Measurements from ENCODE around the gene HTR5A. TPM values are rescaled to one million over a fixed set of nuclear protein-coding genes. Genes with fewer than 3 reads are reported as not detected.
"Not testable (repeated sequence)": the region's sequence is repeated elsewhere in the genome, so short reads cannot be mapped to it uniquely, and the experiment has no call there.

The HTR5A gene
- total and polyA plus RNA-seq, 2 of the 13 experiments (the other 11 are each of a cell fraction or from before 2014, with no cell fraction given) = not detected

DNA sequence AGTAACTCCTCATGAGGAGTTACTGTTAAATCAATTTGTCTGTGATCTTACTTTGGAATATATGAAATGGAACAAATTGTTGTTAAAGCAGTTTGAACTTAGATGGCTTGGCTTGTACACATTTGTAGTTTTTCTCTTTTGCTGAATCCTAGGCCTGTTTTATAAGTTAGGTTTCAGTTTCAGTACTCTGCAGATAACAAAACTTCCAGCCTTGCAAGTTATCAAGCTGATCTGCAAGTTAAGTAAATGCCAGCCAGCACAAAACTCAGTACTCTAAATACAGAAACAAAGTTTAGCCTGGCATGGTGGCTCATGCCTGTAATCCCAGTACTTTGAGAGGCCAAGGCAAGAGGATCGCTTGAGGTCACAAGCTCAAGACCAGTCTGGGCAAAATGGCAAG, 42.2 kb upstream of the HTR5A start:
- no peak overlapping the region for H3K4me3 ChIP-seq (replicated peaks in 1 of 3; ENCODE audit: insufficient read depth in 1 of 3, low read depth in 2 of 3, low read length in 3 of 3)
- H3K27ac ChIP-seq (ENCODE audit: extremely low read length, insufficient read depth, low read length) = no peak overlapping the region
- 0% methylated on average over 1 of the region's 1 CpG for WGBS (ENCODE audit: low lambda C conversion rate)
- H3K79me2 ChIP-seq (ENCODE audit: insufficient read depth, low read length) = no peaks in the 10 kb centered on the region
- no peaks in the 10 kb centered on the region for H4K20me1 ChIP-seq (ENCODE audit: insufficient read depth, low read length)
- TF ChIP-seq ELF1 (CRISPR knock-in tag; IDR thresholded peaks at IDR 0.05) = no peak
- TF ChIP-seq MBNL3 (CRISPR knock-in tag; conservative IDR thresholded peaks at IDR 0.05) = no peak
- TF ChIP-seq MEIS1 (CRISPR knock-in tag; IDR thresholded peaks at IDR 0.05; ENCODE audit: borderline replicate concordance) = no peak
- no peak overlapping the region for H3K4me2 ChIP-seq (ENCODE audit: low read depth, low read length)
- no peaks in the 10 kb centered on the region for H3K4me1 ChIP-seq (ENCODE audit: insufficient read depth, low read length)
- intact Hi-C loops (cut with micrococcal nuclease; ENCODE audit: unreplicated experiment) = no loop called here
- no peaks in the 10 kb centered on the region for H3K9me3 ChIP-seq (ENCODE audit: low read length)
- ATAC-seq (no peak), FAIRE-seq (no peak), DNase-seq (ENCODE audit: low spot score) (no peak)
- ChIA-PET POLR2A (no interaction called here), CTCF (ENCODE audit: low intra/inter-chr PET ratio, low total read pairs) (no interaction called here)
- no peaks in the 10 kb centered on the region for H3K36me3 ChIP-seq (replicated peaks in 1 of 2; ENCODE audit: control insufficient read depth in 1 of 2, insufficient read depth in 2 of 2, low read length in 2 of 2)
- BruUV-seq (replicated peaks) = no TSS peak
- H2AFZ ChIP-seq (ENCODE audit: low read length) = no peak overlapping the region
- H3K27me3 ChIP-seq (ENCODE audit: control insufficient read depth in 1 of 2, insufficient read depth in 2 of 2, low read length in 2 of 2) = peaks cover 1 to 5% of the 10 kb centered on the region in 2 experiments; a peak in 1 of 5 replicates
- in situ Hi-C loops (cut with HindIII; ENCODE audit: extremely low pct_ligation_motif_present, low pct_unique_long_range_greater_than_20kb) = no loop called here
- H3K9ac ChIP-seq (ENCODE audit: insufficient read depth, low read depth, low read length) = no peak overlapping the region

DNA sequence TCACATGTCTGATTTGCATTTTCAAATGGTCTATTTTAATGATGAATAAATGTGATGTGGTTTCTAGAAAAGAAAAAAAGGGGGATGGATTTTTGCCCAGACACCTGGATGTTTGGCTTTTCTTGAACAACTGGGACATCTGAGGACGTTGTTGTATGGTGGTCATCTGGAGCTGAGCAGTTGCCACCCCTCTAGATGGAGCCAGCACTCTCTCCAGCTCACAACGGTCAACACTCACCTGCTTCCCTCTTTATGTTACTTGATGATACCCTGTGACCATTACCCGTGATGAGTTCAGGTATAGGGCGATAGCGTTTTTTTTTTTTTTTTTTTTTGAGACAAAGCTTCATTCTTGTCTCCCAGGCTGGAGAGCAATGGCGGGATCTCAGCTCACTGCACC, 37.1 kb upstream of the HTR5A start:
- FAIRE-seq (no peak), ATAC-seq (no peak), DNase-seq (ENCODE audit: low spot score) (no peak)
- H3K27ac ChIP-seq (ENCODE audit: extremely low read length, insufficient read depth, low read length) = no peak overlapping the region
- intact Hi-C loops (cut with micrococcal nuclease; ENCODE audit: unreplicated experiment) = no loop called here
- WGBS (ENCODE audit: low lambda C conversion rate) = 17% methylated on average over 6 of the region's 6 CpGs
- H4K20me1 ChIP-seq (ENCODE audit: insufficient read depth, low read length) = no peaks in the 10 kb centered on the region
- H3K9me3 ChIP-seq (ENCODE audit: low read length) = no peaks in the 10 kb centered on the region
- CTCF ChIA-PET (ENCODE audit: low intra/inter-chr PET ratio, low total read pairs) = no interaction called here
- BruUV-seq (replicated peaks) = no TSS peak
- no peak overlapping the region for H3K4me2 ChIP-seq (ENCODE audit: low read depth, low read length)
- H3K9ac ChIP-seq (ENCODE audit: insufficient read depth, low read depth, low read length) = no peak overlapping the region
- H3K4me3 ChIP-seq (replicated peaks in 1 of 3; ENCODE audit: insufficient read depth in 1 of 3, low read depth in 2 of 3, low read length in 3 of 3) = no peak overlapping the region
- POLR2A ChIA-PET = interaction anchor here (0.7 kb wide), 1 partner anchor 15 kb away, joined by 3 read pairs; no protein-coding TSS in a partner anchor
- no peaks in the 10 kb centered on the region for H3K27me3 ChIP-seq (ENCODE audit: control insufficient read depth in 1 of 2, insufficient read depth in 2 of 2, low read length in 2 of 2)
- H3K79me2 ChIP-seq (ENCODE audit: insufficient read depth, low read length) = no peaks in the 10 kb centered on the region
- no peaks in the 10 kb centered on the region for H3K4me1 ChIP-seq (ENCODE audit: insufficient read depth, low read length)
- in situ Hi-C loops (cut with HindIII; ENCODE audit: extremely low pct_ligation_motif_present, low pct_unique_long_range_greater_than_20kb) = no loop called here
- TF ChIP-seq, protein P1, sequence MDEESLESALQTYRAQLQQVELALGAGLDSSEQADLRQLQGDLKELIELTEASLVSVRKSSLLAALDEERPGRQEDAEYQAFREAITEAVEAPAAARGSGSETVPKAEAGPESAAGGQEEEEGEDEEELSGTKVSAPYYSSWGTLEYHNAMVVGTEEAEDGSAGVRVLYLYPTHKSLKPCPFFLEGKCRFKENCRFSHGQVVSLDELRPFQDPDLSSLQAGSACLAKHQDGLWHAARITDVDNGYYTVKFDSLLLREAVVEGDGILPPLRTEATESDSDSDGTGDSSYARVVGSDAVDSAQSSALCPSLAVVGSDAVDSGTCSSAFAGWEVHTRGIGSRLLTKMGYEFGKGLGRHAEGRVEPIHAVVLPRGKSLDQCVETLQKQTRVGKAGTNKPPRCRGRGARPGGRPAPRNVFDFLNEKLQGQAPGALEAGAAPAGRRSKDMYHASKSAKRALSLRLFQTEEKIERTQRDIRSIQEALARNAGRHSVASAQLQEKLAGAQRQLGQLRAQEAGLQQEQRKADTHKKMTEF (CRISPR knock-in tag; IDR thresholded peaks at IDR 0.05) = no peak
- TF ChIP-seq KDM2A (CRISPR knock-in tag; IDR thresholded peaks at IDR 0.05; ENCODE audit: borderline replicate concordance, low read depth) = no peak
- no peak for TF ChIP-seq ERF (CRISPR knock-in tag; IDR thresholded peaks at IDR 0.05)
- TF ChIP-seq ZNF878 (CRISPR knock-in tag; IDR thresholded peaks at IDR 0.05) = no peak
- no peak for TF ChIP-seq ZSCAN25 (CRISPR knock-in tag; IDR thresholded peaks at IDR 0.05)
- TF ChIP-seq CAMTA2 (CRISPR knock-in tag; IDR thresholded peaks at IDR 0.05; ENCODE audit: borderline replicate concordance) = no peak
- TF ChIP-seq CCDC6 (CRISPR knock-in tag; IDR thresholded peaks at IDR 0.05) = no peak
- no peak for TF ChIP-seq ZMAT3 (CRISPR knock-in tag; conservative IDR thresholded peaks at IDR 0.05)
- H3K36me3 ChIP-seq (replicated peaks in 1 of 2; ENCODE audit: control insufficient read depth in 1 of 2, insufficient read depth in 2 of 2, low read length in 2 of 2) = no peaks in the 10 kb centered on the region
- no peak overlapping the region for H2AFZ ChIP-seq (ENCODE audit: low read length)

DNA sequence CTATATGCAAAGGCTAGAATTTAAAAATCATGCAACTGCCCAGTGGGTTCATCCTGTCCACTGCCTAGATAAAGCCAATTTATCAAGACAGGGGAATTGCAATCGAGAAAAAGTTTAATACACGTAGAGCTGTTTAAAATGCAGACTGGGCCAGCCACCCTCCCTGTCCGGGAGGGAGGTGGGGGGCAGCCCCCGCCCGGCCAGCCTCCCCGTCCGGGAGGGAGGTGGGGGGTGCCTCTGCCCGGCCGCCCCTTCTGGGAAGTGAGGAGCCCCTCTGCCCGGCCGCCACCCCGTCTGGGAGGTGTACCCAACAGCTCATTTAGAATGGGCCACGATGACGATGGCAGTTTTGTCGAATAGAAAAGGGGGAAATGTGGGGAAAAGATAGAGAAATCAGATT, 35.6 kb upstream of the HTR5A start:
- H4K20me1 ChIP-seq (ENCODE audit: insufficient read depth, low read length); H3K4me1 ChIP-seq (ENCODE audit: insufficient read depth, low read length); H3K27me3 ChIP-seq (ENCODE audit: control insufficient read depth in 1 of 2, insufficient read depth in 2 of 2, low read length in 2 of 2); H3K4me3 ChIP-seq (replicated peaks in 1 of 3; ENCODE audit: insufficient read depth in 1 of 3, low read depth in 2 of 3, low read length in 3 of 3); intact Hi-C loops (cut with micrococcal nuclease; ENCODE audit: unreplicated experiment); POLR2A ChIA-PET; H3K27ac ChIP-seq (ENCODE audit: extremely low read length, insufficient read depth, low read length); ATAC-seq; FAIRE-seq; H2AFZ ChIP-seq (ENCODE audit: low read length); H3K36me3 ChIP-seq (replicated peaks in 1 of 2; ENCODE audit: control insufficient read depth in 1 of 2, insufficient read depth in 2 of 2, low read length in 2 of 2); H3K9me3 ChIP-seq (ENCODE audit: low read length); DNase-seq (ENCODE audit: low spot score); H3K4me2 ChIP-seq (ENCODE audit: low read depth, low read length); H3K9ac ChIP-seq (ENCODE audit: insufficient read depth, low read depth, low read length); CTCF ChIA-PET (ENCODE audit: low intra/inter-chr PET ratio, low total read pairs); BruUV-seq (replicated peaks); in situ Hi-C loops (cut with HindIII; ENCODE audit: extremely low pct_ligation_motif_present, low pct_unique_long_range_greater_than_20kb); H3K79me2 ChIP-seq (ENCODE audit: insufficient read depth, low read length): not testable (repeated sequence)
- WGBS (ENCODE audit: low lambda C conversion rate) = 44% methylated on average over 15 of the region's 15 CpGs
